ENCODE measurements around the gene DENND6B.

DENND6B gene

DNA sequence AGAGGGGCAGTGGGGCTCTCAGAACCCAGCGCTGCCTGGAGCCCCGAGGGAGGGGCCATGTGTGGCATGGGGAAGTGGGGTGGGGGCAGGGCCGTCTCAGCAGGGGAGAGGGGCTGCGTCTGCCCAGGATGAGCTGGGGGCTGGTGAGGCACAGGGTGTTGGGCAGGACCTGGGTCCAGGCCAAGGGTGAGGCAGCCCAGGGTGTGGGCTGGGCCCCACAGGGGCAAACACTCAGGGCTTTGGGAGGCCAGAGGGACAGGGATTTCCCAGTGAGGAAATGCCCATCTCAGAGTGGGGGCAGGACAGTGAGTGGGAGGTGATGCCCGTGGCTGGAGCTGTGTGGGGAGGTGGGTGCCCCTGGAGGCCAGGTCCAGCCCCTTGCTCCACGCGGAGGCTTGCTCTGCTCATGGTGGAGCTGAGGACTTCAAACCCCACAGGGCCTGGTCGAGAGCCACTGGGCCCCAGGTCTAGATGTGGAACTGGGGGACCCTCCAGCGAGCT, 24.7 kb downstream of the DENND6B start:
- DNase-seq = no peak

DNA sequence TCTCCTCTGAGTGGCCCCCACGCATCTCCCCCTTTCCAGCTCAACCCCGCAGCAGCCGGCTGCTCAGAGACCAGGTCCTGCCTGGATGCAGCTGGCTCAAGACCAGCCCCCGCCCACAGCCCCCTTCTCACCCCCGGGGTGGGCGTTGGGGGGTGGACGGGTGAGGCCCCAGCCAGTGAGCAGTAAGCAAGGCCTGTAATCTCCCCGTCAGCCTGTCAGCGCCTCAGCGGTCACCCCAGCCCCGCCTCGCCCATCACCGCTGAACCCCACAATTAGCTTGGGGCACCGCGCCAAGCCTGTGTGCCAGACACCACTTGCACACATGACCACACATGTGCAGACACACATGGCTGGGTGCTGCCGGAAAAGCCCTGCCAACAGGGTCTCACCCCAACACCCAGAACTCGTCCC, 25.2 kb downstream of the DENND6B start:
- DNase-seq = no peak

DNA sequence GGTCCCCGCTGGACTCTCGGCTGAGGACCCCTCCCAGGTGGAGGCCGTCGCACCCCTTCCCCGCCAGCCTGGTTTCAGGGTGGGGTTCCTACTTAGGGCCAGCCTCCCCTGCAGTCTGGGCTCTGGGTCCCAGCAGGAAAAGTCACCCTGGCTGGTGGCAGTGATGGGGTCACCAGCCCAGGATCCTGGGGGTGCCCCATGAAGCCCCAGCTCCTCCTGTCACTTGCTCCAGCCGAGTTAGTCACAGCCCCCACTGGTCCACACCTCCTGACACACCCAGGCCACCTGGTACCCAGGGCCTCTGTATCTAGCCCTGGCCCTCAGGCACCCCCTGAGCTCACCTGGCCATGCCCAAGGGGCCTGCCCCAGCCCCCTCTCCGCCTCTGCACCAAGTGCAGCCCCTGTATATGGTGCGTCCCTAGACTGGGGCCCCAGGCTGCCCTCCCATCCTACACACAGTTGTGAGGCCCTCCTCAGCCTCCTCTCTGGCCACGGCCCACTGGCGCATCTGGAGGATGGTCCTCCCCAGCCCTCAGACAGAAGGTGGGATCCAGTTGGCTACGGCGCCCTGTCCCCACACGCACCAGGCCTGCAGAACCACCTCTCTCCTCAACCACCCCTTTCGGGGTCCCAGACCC, 26.1 kb downstream of the DENND6B start:
- DNase-seq = no peak

DNA sequence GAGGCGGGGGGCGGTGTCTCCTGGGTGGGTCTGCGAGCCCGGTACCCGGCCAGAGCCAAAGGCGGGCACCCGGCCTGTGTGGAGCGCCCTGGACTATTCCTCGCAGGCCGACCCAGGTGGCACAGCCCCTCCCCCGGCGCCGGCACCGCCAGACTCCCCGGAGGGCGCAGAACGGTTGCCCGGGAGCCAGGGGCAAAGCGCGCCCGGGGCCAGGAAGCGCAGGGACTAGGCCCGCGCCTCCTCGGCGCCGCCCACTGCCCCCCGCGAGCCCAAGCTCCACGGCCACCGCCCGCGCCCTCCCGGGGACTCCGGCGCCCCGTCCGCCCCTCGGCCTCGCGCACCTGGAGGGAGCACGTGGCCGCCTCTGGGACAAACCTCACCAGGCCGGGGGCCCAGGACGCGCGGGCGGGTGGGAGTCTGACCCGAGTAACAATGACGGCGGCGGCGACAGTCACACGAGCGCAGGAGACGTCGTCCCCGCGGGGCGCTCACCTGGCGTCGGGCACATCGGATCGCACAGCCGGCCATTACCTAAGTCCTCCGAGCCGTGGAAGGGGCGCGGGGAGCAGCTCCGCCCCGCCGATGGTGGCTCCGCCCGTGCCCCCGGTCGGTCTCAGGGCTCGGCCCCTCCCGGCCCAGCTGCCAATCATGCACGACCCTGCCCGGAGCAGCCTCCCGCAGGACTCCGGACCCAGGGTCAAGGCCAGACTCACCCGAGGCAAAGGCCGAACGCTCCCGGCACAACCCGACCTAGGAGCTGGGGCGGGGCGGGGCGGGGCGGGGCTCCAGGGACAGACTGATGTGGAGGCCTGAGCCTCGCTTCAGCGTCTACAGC, 26.8 kb downstream of the DENND6B start:
- no peak for DNase-seq

DNA sequence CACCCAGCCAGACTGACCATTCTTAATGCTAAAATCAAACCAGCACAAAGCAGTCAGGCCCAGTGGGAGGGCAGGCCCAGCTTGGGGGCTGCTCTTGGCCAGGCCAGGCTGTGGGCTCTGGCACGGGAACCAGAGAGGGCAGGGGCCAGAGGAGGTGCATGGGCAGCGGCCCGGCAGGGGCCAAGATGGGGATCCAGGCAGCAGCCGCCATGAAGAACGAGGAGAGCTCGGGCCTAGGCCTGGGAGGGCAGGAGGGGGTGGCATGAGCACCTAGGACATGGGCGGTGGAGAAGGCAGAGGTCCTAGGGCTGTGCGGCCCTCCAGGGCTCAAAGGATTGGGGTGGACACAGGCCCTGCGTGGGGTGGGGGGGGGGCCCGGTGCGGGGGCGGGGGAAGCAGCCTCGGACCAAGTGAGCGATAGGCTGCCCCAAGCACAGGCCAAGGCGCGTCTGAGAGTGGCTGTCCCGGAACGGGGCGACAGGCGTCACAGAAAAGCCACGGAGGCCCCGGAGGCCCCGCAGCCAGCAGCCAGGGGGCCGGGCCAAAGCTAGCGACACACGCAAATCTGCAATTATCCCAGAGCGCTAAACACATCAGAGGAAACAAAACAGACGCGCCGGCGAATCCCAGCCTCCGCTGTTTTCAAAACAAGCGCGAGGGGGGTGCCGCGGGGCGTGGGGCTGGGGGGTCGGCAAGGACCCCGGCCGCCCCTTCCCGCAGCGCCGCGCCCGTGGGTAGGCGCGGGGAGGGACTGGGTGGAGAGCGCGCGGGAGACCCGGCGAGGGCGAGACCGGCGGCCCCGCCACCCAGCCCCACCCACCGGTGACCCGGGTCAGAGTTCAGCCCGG, 27.7 kb downstream of the DENND6B start:
- DNase-seq = no peak

DNA sequence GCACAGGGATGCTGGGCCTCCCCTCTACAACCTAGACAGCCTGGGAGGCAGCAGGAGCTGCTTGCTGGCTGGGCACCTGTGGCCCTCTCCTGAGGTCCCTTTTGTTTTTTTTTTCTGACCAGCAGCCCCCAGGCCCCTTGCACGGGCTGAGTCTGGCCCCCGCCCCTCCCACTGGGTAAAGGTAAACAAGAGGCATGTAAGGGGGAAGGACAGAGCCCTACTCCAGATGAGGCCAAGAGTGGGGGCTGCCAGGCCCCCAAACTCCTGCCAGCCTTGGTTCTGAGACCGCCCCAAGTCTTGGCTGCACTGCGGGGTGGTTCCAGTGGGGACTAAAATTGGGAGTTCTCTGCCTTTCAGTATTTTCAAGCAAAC, 28.6 kb downstream of the DENND6B start:
- no peak for DNase-seq

DNA sequence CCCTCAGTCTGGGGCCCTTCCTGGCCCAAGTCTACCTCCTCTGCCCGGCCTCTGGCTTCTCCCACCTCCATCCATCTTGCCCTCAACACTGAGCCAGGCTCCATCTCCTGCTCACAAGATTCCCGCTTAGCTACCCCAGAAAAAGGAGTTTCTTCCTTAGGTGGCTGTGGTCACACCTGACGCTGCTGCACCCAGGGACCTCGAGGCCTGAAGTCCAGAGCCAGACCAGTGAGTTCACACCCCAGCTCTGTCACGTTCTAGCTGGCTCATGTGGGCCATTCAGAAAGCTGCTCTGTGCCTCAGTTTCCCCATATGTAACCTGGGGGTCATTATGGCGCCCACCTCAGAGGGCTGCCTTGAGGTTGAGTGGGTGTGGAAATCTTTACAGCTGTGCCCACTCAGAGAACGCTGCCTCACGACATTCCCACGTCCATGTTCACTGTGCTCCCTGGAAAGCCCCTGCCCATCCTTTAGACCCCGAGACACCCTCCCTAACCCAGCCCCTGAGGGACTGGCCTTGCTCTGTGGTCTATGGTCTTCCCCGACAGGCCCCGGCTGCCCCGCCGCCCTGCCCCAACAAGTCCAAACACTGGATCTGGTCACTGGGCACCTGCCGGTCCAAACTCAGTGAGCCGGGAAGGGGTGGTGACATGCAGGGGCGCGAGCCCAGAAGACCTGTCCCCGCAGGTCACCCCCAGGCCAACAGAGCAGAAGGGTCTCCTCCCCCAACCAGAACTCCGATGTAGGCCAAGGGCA, 29.1 kb downstream of the DENND6B start:
- DNase-seq = no peak

DNA sequence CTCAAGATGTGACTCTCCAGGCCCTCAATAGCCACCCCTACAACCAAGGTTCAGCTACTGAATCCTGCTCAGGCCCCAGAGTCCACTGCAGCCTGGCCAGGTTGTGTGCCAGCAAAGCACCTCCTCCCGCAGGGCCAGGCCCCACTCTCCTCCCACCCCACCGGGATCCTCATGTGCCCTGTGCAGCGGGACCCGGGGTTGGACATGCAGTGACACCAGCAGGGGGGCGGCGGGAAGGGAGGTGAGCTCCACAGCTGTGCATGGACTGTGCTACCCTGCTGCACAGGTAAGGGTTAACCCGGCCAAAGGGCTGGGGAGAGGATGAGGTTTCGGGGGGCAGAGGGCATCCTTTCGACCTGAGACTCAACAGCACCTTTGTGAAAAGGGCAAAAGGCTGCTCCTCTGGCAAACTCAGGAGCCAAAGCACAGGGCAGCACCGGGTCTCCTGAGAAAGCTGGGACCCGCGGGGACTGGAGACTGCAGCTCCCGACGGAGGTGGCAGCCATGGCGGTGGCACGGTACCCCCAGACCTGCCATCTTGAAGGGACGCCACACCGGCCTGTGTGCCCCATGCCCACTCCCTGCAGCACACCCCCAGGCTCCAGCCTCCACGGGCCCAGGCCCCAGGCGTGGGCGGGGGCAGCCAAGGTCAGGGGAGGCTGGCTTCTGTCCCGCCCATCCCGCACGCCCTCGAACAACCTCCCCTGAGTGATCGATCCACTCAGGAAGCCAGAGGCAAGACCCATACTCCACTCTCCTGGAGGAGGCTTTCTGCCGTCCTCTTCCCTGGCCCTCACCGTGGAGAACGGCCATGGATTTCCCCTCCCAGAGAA, 29.9 kb downstream of the DENND6B start:
- DNase-seq = no peak

DNA sequence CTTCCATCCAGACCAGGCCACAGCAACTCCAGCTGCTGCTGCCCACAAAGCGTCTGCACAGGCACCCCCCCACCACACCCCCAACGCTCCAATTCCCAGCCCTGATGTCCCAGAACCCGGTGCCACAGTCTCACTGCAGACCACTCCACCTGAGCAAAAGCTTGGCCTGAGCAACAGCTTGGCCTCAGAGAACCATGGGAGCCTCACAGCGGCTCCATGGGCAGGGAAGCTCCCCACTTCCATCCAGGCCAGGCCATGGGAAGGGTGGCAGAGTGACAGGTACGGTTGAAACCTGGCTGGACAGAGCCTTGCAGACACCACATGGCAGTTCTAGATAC, 32.5 kb downstream of the DENND6B start:
- no peak for DNase-seq

DNA sequence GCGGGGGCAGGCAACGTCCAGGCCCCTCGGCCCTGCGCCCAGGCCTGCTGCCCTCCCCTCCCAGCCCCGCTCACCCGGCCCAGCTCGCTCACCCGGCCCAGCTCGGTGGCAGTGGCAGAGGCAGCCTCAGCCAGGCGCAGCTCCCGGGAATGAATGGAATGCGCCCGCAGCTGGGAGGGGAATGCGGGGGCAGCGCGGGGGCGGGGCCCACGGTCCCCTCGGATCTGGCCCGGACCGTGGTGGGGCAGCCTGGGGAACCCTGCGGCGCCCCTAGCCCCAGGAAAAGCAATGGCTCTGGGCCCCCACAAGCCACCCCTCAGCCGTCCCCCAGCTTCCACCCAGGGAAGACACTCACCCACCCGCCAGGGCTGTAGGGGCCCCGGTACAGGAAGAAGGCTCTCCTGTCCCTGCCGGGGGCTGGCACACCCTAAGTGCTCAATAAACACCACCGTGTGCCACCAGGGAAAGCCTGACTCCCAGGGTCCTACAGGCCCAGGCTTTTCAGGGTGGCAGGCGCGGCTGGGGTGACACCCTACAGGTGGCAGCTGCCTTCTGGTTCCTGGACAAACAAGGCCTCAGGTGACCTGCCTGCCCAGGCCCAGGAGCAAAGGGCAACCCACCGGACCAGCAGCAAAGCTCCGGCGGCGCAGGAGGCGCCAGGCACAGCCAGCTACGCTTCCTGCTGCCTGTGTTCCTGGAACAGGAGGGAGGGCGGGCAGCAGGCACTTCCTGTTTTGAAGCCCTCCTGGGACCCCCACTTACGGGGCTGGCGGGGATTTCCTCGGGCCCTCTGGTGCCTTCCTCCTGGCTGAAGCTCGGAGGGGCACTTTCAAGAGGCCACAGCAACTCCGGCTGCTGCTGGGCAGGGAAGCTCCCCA, 33.1 kb downstream of the DENND6B start:
- no peak for DNase-seq

DNA sequence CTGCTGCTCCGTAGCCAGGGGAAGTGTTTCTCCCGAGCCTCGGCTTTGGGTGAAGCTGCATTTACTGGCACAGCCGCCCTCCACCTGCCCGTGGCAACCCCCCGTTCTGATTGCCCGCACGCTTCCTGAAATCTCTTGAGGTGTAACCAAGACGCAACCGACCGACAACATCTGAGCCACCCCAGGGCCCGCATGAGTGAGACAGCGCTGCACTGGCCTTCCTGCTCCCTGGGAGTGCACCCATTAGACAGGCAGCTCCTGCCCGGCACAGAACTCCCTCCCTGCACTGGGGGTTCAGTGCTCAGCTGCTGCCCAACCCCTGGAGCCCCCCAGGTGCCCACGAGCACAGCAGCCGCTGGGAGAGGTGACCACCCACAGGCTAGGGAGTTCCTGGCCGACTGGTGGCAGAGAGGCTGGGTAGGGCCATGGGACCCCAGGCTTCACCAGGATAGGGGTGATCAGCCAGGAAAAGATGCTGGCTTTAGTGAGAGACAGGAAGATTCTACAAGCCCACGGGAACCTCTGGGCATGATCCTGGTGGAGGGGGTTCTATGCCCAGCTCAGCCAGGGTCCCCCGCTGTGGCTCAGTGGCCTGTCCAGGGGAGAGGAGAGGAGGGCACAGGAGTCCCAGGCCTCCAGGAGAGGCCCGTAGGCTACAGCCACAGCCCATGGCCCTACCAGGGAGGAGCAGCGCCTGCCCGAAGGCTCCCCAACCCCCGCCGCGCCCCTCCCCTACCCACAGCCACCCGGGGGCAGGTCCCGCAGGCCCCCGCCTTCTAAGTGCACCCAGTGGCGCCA, 34.0 kb downstream of the DENND6B start:
- no peak for DNase-seq

DNA sequence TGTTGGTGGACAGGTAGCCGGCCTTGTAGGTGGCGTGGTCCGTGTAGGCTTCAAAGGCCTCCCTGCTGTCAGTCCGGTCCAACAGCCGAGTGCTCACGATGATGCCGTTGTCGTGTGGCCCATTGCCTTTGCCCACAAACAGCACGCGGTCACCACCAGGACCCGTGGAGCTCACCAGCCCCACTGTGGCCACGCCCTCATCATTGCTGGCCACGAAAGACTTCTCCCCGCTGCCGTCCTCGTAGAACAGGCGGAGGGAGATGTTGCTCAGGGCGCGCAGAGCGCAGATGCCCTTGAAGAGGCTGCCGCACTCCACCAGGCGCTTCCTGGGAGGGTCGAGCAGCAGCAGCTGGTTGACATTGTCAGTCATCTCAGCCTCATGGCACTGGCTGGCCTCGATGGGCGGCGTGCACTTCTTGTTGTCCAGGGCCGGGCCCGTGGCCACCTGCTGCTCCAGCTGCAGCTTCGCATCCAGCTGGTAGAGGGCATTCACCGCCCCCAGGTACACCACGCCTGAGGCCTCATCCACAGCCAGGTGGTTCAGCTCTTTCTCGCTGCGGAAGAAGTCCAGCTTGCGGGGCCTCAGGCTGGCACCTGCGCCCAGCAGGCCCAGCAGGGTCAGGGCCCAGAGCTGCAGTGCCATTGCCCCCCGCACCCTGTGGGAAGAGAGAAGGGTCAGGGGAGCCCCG, 36.7 kb downstream of the DENND6B start:
- DNase-seq = no peak

DNA sequence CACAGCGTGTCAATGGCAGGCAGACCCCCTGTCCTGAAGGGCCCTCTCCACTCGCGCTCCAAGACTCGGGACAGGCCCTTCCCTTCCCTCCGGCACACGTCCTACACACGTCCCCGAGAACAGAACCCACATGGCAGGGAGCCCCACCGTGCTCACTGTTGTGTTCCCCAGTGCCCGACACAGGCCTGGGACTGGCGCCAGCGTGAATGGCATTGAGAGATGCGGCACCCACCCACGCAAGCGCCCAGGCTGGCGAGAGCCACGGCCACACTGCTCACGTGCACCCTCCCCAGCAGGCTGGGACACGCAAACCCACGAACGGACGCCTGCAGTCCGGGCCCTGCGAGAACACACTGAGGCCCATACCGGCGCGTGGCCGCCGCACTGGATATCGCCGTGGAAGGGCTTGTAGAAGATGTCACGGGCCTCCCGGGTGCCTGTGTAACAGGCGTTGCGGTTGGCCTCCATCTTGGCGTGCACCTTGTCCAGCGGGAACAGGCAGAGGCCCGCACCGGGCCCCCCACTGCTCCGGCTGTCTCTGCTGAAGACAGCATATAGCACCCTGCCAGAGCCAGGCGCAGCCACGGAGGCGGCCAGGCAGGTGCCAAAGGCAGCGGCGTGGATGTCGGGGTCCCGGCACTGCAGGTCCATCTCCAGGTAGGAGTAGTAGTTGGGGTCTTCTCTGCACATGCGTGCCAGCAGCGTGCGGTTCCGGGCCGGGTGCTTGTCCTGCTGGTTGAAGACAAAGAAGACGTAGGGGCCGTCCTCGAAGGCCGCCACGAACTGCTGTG, 37.5 kb downstream of the DENND6B start:
- no peak for DNase-seq

DNA sequence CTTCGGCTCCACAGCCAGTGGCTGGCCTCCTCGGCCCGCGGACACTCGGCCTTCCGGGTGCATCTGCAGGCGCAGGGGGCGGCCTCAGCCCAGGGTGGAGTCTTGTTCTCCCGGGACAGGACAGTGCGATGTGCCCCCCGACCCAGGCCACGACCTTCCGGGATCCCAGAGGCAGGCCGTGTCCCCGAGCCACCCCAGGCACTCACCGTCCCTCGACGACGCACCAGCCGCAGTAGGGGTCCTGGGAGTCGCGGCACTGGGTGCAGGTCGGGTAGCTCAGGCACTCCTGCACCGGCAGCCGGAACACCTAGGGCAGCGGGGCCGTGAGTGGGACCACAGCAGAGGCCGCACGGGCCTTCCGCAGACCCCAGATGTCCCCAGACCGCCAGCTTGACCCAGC, 39.1 kb downstream of the DENND6B start:
- DNase-seq = no peak

DNA sequence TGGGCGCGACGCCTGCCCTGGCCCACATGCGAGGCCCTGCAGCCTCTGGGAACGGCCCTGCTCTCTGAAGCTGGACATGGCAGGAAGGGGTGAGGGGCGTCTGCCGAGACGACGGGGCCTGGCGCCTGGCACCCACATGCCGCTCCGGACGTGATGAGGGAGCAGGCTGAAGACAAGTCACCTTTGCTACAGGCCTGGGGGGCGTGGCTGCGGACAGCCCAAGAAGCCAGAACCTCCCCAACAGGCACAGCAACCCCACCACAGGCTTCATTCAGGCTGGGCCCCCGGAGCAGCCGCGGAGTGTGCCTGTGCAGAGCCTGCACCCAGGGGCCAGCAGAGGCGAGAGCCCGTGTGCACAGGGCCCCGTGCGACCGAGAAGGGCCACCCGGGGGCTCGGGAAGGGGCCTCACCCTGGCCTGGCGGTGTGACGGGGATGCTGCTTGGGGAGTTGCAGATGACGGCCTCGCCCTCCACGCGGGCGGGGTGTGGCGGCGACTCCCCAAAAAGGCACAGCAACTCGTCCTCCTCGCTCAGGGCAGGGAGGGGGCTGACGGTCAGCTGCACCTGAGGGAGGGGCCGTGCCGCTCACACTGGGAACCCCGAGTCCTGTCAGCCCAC, 40.0 kb downstream of the DENND6B start:
- DNase-seq = no peak

DNA sequence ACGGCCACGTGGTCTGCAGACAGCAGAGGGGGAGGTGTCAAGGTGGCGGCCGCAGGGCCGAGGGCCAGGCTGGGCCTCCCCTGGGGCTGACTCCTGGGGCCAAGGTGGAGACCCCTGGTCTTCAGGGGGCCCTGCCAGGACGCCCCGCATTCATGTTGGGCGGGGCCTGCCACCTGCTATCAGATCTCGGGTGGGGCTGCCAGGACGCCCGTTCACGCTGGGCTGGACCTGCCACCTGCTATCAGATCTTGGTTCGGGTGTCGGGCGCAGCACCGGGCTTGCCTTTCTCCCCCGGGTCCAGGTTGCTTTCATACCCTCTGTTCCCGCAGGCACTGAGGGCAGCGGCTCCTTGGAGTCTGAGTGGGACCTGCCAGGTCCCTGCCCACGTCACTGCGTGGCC, 40.5 kb downstream of the DENND6B start:
- no peak for DNase-seq

DNA sequence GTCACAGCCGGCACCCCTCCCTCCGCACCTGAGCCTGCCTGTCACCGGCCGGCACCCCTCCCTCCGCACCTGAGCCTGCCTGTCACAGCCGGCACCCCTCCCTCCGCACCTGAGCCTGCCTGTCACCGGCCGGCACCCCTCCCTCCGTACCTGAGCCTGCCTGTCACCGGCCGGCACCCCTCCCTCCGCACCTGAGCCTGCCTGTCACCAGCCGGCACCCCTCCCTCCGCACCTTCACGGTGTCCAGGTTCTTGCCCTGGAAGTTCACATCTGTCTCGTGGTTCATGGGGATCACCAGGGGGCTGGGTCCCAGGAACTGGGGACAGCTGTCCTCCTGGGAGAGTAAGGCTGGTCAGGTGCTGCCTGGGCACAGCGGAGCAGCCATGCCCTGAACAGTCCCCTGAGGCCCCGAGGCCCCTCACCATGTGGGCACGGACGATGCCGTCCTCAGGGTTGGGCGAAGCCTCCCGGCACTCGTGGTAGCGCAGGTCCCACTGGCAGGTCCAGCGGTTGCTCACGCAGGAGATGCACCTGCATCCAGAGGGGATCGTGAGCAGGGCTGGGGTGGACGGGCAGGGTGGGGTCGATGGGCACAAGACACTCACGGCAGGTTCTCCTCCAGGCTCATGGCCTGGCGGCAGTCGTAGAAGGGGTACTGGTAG, 41.1 kb downstream of the DENND6B start:
- no peak for DNase-seq

DNA sequence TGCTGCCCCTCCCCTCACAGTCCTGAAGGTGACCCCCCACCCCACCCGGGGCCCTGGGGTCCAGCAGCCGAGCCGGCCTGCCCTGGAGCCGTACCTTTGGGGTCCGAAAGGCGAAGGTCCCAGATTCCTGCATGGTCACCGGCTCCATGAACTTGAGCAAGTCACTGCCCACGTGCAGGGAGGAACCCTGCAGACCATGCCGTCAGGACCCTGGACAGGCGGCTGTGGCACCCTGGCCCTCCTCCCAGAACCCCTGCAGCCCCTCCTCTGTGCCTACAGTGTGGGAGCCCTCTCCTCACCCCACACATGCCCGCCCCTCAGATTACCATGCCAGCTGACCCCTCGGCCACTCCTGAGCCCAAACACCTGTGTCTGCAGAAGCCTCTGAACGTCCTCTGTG, 42.3 kb downstream of the DENND6B start:
- no peak for DNase-seq
